ENCODE measurements around the gene TSTD2.

- TF ChIP-seq, protein P1, sequence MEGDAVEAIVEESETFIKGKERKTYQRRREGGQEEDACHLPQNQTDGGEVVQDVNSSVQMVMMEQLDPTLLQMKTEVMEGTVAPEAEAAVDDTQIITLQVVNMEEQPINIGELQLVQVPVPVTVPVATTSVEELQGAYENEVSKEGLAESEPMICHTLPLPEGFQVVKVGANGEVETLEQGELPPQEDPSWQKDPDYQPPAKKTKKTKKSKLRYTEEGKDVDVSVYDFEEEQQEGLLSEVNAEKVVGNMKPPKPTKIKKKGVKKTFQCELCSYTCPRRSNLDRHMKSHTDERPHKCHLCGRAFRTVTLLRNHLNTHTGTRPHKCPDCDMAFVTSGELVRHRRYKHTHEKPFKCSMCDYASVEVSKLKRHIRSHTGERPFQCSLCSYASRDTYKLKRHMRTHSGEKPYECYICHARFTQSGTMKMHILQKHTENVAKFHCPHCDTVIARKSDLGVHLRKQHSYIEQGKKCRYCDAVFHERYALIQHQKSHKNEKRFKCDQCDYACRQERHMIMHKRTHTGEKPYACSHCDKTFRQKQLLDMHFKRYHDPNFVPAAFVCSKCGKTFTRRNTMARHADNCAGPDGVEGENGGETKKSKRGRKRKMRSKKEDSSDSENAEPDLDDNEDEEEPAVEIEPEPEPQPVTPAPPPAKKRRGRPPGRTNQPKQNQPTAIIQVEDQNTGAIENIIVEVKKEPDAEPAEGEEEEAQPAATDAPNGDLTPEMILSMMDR (IDR thresholded peaks at IDR 0.05), result no peak
- no peak for TF ChIP-seq POLR2A (IDR thresholded peaks at IDR 0.05)
Observed at GRCh38 chr9:97593960-97594359, 39.2 kb downstream of the TSTD2 start.
